Right atrium auricular region (tissue), 2 donors: ENCODE measurements around the gene SETD1B. TPM values are rescaled to one million over a fixed set of nuclear protein-coding genes. Genes with fewer than 3 reads are reported as not detected.
"Not testable (repeated sequence)": the region's sequence is repeated elsewhere in the genome, so short reads cannot be mapped to it uniquely, and the experiment has no call there.

ENCODE experiments used
- DNase-seq: peaks from one replicate; pipeline ENCODE4 v3.0.0-alpha.2; 2019; ENCODE audit warnings: low spot score
- H3K27ac ChIP-seq, 2 donors: fragments of 200-600 bp; sonication (generic); 1 replicate in 1 of 2; 2 replicates in 1 of 2; pipeline ENCODE4 v1.5.1; 2016 to 2019
- H3K27me3 ChIP-seq, 2 donors: fragments of 200-600 bp; sonication (generic); one replicate each; pipeline versions ENCODE4 v1.5.1 to v1.6.0; 2017 to 2019
- H3K36me3 ChIP-seq: fragments of 200-600 bp; sonication (generic); one replicate; pipeline ENCODE4 v1.5.1; 2016
- H3K4me1 ChIP-seq, 2 donors: fragments of 200-600 bp; sonication (generic); one replicate each; pipeline versions ENCODE4 v1.5.1 to v1.6.0; 2017 to 2019
- H3K4me3 ChIP-seq, 2 donors: fragments of 200-600 bp; sonication (generic); 1 replicate in 1 of 2; 2 replicates in 1 of 2; pipeline ENCODE4 v1.5.1; 2017 to 2019; ENCODE audit warnings: mild to moderate bottlenecking in 1 of 2, moderate library complexity in 1 of 2
- H3K9me3 ChIP-seq, 2 donors: fragments of 200-600 bp; sonication (generic); one replicate each; pipeline ENCODE4 v1.5.1; 2019
- total RNA-seq, 2 donors: library from RNA; depleted of rRNA; stranded (reverse); fragments of >200 nt; gene quantifications; one replicate each; pipeline ENCODE4 v1.1.0, GENCODE V29; 2016
- TF ChIP-seq, protein P1 (sequence below), 2 donors: fragments of 200-600 bp; sonication (generic); IDR thresholded peaks; one replicate each; pipeline ENCODE4 v1.5.1; 2019; ENCODE audit warnings: antibody characterized with exemption in 2 of 2

Gene SETD1B
- total RNA-seq: 1 to 10 TPM; 6.0 to 9.3 TPM

DNA sequence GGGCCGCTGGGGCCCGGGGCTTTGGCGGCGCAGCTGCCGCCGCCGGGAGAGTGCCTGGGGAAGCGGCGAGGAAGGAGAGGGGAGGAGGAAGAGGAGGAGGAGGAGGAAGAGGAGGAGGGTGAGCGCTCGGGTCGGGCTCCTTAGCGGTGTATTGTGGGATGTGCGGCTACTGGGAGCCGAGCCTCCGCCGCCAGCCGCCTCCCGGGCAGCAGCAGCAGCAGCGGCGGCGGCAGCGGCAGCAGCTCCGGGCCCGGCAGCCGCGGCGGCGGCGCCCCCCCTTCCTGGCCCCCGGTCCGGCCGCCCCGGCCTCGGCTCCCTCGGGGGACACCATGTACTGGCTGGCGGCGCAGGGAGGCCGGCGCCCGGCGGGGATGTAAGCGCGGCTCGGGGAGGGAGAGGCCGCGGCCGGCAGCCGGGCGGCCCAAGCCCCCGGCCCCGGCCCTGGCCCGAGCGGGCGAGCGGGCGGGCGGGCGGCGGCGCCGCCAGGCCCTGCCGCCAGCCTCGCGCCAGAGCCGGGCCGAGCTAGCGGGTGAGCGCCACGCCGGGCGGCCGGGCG, at the start of gene SETD1B:
Gene SETD1B, plus strand, starts transcription at position 149 of the 556 bp plus-strand sequence. CDS start 729 bp downstream, outside the sequence.
- DNase-seq: no peak
- no peaks in the 10 kb centered on the region for H3K9me3 ChIP-seq
- H3K27me3 ChIP-seq: no peaks in the 10 kb centered on the region
- peaks cover 21% of the 10 kb centered on the region for H3K36me3 ChIP-seq
- peak within 1 kb of the TSS; percentile 73 to 79 for H3K4me3 ChIP-seq
- TF ChIP-seq, protein P1, sequence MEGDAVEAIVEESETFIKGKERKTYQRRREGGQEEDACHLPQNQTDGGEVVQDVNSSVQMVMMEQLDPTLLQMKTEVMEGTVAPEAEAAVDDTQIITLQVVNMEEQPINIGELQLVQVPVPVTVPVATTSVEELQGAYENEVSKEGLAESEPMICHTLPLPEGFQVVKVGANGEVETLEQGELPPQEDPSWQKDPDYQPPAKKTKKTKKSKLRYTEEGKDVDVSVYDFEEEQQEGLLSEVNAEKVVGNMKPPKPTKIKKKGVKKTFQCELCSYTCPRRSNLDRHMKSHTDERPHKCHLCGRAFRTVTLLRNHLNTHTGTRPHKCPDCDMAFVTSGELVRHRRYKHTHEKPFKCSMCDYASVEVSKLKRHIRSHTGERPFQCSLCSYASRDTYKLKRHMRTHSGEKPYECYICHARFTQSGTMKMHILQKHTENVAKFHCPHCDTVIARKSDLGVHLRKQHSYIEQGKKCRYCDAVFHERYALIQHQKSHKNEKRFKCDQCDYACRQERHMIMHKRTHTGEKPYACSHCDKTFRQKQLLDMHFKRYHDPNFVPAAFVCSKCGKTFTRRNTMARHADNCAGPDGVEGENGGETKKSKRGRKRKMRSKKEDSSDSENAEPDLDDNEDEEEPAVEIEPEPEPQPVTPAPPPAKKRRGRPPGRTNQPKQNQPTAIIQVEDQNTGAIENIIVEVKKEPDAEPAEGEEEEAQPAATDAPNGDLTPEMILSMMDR (IDR thresholded peaks at IDR 0.05): no peak
- peaks cover 0 to 54% of the 10 kb centered on the region in 2 donors for H3K4me1 ChIP-seq
- H3K27ac ChIP-seq: peak within 1 kb of the TSS; percentile 100

DNA sequence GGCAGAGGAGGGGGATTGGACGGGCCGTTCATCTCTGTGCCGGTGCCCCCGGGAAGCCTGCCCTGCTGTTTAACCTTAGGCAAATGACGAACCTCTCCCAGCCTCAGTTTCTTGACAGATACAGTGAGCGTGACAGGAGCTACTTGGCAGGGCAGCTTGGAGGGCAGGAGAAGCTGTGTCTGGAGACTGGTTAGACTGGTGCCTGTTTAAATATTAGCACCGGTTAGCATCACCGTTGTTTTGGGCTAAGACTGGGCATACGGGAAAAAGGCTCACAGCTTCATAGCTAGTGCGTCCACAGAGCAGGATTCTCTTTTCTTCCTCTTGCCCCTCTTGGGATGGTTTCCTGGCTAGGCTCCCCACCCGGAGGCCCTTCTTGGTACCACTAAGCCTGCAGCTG, 49.0 kb upstream of the SETD1B start:
- Histone ChIP-seq H3K27ac (peak overlapping the region in 1 of 2 donors; percentile 48), H3K36me3 (no peaks in the 10 kb centered on the region)

DNA sequence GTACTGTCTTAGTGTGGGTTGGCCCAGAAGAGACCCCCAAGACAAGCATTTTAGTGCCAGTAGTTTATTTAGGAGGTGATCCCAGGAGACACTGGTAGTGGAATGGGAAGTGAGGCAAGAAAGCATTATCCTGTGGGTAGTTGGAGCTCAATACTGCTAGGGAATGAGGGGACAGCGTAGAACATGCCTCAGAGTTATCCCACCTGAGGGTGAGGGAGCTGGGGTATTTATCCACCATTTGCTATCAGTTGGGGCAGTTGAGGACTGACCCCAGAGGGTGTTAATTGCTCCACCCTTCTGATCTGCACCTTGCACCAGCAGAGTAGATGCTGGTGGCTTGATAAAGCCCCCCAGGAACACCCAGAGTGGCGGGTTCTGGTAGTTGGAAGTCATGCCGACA, 48.2 kb upstream of the SETD1B start:
- peaks cover 0 to 12% of the 10 kb centered on the region in 2 donors for H3K4me1 ChIP-seq
- no peak overlapping the region for H3K4me3 ChIP-seq
- TF ChIP-seq, protein P1 (IDR thresholded peaks at IDR 0.05): no peak
- no peak overlapping the region for H3K27ac ChIP-seq
- H3K27me3 ChIP-seq: no peaks in the 10 kb centered on the region
- no peak for DNase-seq
- no peaks in the 10 kb centered on the region for H3K36me3 ChIP-seq
- H3K9me3 ChIP-seq: no peaks in the 10 kb centered on the region

More for the DNA sequence above, 49.0 kb upstream of the SETD1B start:
- Histone ChIP-seq H3K4me1 (peaks cover 0 to 12% of the 10 kb centered on the region in 2 donors), H3K27me3 (no peaks in the 10 kb centered on the region), H3K4me3 (no peak overlapping the region), H3K9me3 (no peaks in the 10 kb centered on the region)
- TF ChIP-seq, protein P1 (IDR thresholded peaks at IDR 0.05): no peak
- no peak for DNase-seq

DNA sequence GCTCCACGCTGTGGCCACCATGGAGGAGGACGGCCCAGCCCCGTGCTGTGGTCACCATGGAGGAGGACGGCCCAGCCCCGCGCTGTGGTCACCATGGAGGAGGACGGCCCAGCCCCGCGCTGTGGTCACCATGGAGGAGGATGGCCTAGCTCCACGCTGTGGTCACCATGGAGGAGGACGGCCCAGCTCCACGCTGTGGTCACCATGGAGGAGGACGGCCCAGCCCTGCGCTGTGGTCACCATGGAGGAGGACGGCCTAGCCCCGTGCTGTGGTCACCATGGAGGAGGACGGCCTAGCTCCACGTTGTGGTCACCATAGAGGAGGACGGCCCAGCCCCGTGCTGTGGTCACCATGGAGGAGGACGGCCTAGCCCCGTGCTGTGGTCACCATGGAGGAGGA, 45.3 kb upstream of the SETD1B start:
- DNase-seq, H3K9me3 ChIP-seq: not testable (repeated sequence)
- peaks cover 0 to 22% of the 10 kb centered on the region in 2 donors for H3K4me1 ChIP-seq

DNA sequence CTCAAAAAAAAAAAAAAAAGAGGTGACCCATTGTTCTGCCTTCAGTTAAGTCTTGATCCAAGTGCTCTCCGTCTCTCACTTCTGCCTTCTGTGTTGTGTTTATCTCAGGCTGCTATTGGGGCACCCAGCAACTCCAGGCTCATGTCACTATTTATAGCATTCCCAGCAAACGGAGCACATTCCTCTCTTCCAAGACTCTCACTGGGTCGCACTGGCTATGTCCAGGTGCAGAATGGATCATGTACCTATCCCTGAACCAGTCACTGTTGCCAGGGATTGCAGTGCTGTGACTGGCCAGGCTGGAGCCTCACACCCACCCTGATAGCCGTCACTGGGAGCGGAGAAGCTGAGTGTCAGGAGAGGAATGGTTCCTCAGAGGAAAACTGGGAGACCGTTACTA, 41.5 kb upstream of the SETD1B start:
- TF ChIP-seq, protein P1 (IDR thresholded peaks at IDR 0.05): no peak
- H3K27ac ChIP-seq: peak overlapping the region; percentile 45 to 51
- peaks cover 0 to 24% of the 10 kb centered on the region in 2 donors for H3K4me1 ChIP-seq
- no peak for DNase-seq
- H3K27me3 ChIP-seq: no peaks in the 10 kb centered on the region
- H3K9me3 ChIP-seq: no peaks in the 10 kb centered on the region
- no peaks in the 10 kb centered on the region for H3K36me3 ChIP-seq
- no peak overlapping the region for H3K4me3 ChIP-seq

More for the DNA sequence above, 45.3 kb upstream of the SETD1B start:
- not testable (repeated sequence) for H3K36me3 ChIP-seq, H3K27ac ChIP-seq, H3K27me3 ChIP-seq, H3K4me3 ChIP-seq

DNA sequence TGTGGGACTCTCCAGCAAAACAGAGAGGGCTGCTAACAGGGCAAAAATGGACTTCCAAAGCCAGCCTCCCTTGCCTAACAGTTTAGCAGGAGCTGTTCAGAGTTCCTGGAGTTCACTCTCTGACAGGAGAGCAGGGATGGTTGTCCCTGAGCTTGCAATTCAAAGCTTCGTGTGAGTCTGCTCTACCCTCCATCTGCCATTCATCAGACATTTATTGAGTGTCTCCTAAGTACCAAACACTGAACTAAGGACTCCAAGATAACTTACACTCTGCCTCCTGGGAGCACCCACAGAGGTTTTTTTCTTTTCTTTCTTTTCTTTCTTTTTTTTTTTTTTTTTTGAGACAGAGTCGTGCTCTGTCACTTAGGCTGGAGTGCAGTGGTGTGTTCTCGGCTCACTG, 39.0 kb upstream of the SETD1B start:
- TF ChIP-seq, protein P1 (IDR thresholded peaks at IDR 0.05): no peak
- H3K4me3 ChIP-seq: no peak overlapping the region
- H3K27ac ChIP-seq: no peak overlapping the region
- H3K27me3 ChIP-seq: no peaks in the 10 kb centered on the region
- no peaks in the 10 kb centered on the region for H3K36me3 ChIP-seq
- no peaks in the 10 kb centered on the region for H3K9me3 ChIP-seq
- DNase-seq: no peak
- peaks cover 0 to 43% of the 10 kb centered on the region in 2 donors for H3K4me1 ChIP-seq
